ENCODE measurements around the gene EIF4B. TPM values are rescaled to one million over a fixed set of nuclear protein-coding genes. Genes with fewer than 3 reads are reported as not detected.

Gene EIF4B
- total RNA-seq, 1 experiment from 2014 or later: 445 TPM

- Mint-ChIP-seq H3K36me3 (ENCODE audit: insufficient read depth, unreplicated experiment) (no peaks in the 10 kb centered on the region), H3K27ac (ENCODE audit: unreplicated experiment) (no peak overlapping the region), H3K4me3 (ENCODE audit: unreplicated experiment) (no peak overlapping the region), H3K27me3 (ENCODE audit: insufficient read depth, unreplicated experiment) (no peaks in the 10 kb centered on the region), H3K4me1 (ENCODE audit: low read depth, unreplicated experiment) (peaks cover 13% of the 10 kb centered on the region), H3K9me3 (ENCODE audit: unreplicated experiment) (no peaks in the 10 kb centered on the region)
- Histone ChIP-seq H3K36me3 (ENCODE audit: control insufficient read depth, insufficient read depth, low read length) (no peaks in the 10 kb centered on the region; the same call in 1 of the 2 replicates), H3K4me3 (ENCODE audit: low read depth, low read length) (no peak overlapping the region), H3K9me3 (no peaks in the 10 kb centered on the region), H3K27me3 (replicated peaks; ENCODE audit: control insufficient read depth, insufficient read depth, low read length) (no peaks in the 10 kb centered on the region), H3K4me1 (peaks cover 6% of the 10 kb centered on the region)
- no peak for DNase-seq
- TF ChIP-seq, protein P1, sequence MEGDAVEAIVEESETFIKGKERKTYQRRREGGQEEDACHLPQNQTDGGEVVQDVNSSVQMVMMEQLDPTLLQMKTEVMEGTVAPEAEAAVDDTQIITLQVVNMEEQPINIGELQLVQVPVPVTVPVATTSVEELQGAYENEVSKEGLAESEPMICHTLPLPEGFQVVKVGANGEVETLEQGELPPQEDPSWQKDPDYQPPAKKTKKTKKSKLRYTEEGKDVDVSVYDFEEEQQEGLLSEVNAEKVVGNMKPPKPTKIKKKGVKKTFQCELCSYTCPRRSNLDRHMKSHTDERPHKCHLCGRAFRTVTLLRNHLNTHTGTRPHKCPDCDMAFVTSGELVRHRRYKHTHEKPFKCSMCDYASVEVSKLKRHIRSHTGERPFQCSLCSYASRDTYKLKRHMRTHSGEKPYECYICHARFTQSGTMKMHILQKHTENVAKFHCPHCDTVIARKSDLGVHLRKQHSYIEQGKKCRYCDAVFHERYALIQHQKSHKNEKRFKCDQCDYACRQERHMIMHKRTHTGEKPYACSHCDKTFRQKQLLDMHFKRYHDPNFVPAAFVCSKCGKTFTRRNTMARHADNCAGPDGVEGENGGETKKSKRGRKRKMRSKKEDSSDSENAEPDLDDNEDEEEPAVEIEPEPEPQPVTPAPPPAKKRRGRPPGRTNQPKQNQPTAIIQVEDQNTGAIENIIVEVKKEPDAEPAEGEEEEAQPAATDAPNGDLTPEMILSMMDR (IDR thresholded peaks at IDR 0.05; ENCODE audit: insufficient read depth in 1 of 2, low read depth in 1 of 2, low read length in 1 of 2, severe bottlenecking in 1 of 2, unreplicated experiment in 1 of 2): no peak
- ChIA-PET POLR2A (interaction anchor here (0.6 kb wide), 2 partner anchors 27 to 112 kb away, joined by 3 read pairs; partner anchors contain the start of gene IGFBP6), CTCF (interaction anchor here (0.6 to 0.7 kb wide), 2 partner anchors 28 to 227 kb away, joined by 3 to 4 read pairs; no protein-coding TSS in a partner anchor)
- no TSS peak for BruUV-seq (replicated peaks)
- intact Hi-C loops (cut with micrococcal nuclease; ENCODE audit: unreplicated experiment): no loop called here
Measured at GRCh38 chr12:53070877-53071492, 64.7 kb downstream of the EIF4B start.

DNA sequence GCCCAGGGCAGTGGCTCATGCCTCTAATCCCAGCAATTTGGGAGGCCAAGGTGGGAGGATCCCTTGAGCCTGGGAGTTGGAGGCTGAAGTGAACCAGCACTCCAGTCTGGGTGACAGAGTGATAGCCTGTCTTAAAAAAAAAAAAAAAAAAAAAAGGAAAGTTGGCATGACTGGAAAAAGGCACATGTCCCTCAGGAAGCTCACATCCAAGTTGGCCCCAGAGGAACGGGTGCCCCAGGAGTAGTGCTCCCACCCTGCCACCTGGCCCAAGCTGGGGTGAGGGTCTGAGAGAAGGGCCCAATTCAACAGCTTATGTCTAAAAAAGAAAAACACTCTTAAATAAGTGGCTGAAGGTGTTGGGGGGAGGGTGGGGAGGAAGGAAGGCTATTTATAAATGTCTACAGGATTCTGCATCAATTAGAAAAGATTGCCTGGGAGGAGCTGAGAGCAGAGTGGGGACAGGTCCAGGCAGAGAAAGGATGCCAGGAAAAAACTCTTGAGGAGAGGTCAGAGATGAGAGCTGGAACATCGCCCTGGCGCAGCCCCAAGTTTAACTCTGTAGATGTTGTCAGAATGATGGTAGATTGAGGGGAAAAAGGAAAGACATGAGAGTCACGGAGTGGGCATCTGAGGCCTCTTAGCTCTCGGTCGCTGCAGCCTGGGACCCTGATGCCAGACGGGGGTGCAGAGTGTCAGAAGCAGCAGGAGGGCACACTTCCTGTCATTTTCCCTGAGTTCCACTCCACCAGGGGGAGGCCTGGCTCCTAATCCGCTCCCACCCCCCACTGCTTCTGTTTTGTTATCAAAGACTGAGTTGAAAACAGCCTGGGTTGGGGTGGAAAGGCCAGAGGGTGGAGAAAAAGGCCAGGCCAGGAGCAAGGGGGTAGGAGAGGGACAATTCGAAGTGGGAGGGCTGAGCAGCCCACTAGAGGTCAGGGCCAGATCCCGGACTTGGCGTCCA is 65.6 kb downstream of the EIF4B start:
- H3K4me3 Mint-ChIP-seq (ENCODE audit: unreplicated experiment): no peak overlapping the region

GRCh38 chr12:53073881-53074280 is 67.6 kb downstream of the EIF4B start:
- Histone ChIP-seq H3K9me3 (no peaks in the 10 kb centered on the region), H3K36me3 (ENCODE audit: control insufficient read depth, insufficient read depth, low read length) (no peaks in the 10 kb centered on the region; the same call in 1 of the 2 replicates), H3K27me3 (replicated peaks; ENCODE audit: control insufficient read depth, insufficient read depth, low read length) (no peaks in the 10 kb centered on the region), H3K4me3 (ENCODE audit: low read depth, low read length) (no peak overlapping the region), H3K4me1 (peaks cover 4% of the 10 kb centered on the region; the same call in 1 of the 2 replicates)
- TF ChIP-seq, protein P1 (IDR thresholded peaks at IDR 0.05; ENCODE audit: insufficient read depth in 1 of 2, low read depth in 1 of 2, low read length in 1 of 2, severe bottlenecking in 1 of 2, unreplicated experiment in 1 of 2): no peak
- H3K9me3 Mint-ChIP-seq (ENCODE audit: unreplicated experiment): no peaks in the 10 kb centered on the region
- CTCF ChIA-PET: no interaction called here
- no peak overlapping the region for H3K4me3 Mint-ChIP-seq (ENCODE audit: unreplicated experiment)
- DNase-seq: no peak
- POLR2A ChIA-PET: no interaction called here
- peaks cover 6% of the 10 kb centered on the region for H3K36me3 Mint-ChIP-seq (ENCODE audit: insufficient read depth, unreplicated experiment)
- no TSS peak for BruUV-seq (replicated peaks)
- intact Hi-C loops (cut with micrococcal nuclease; ENCODE audit: unreplicated experiment): no loop called here
- no peak overlapping the region for H3K27ac Mint-ChIP-seq (ENCODE audit: unreplicated experiment)
- no peaks in the 10 kb centered on the region for H3K27me3 Mint-ChIP-seq (ENCODE audit: insufficient read depth, unreplicated experiment)
- H3K4me1 Mint-ChIP-seq (ENCODE audit: low read depth, unreplicated experiment): peaks cover 8% of the 10 kb centered on the region

More for the DNA sequence above, 65.6 kb downstream of the EIF4B start:
- Mint-ChIP-seq H3K27ac (ENCODE audit: unreplicated experiment) (no peak overlapping the region), H3K36me3 (ENCODE audit: insufficient read depth, unreplicated experiment) (no peaks in the 10 kb centered on the region), H3K27me3 (ENCODE audit: insufficient read depth, unreplicated experiment) (no peaks in the 10 kb centered on the region), H3K4me1 (ENCODE audit: low read depth, unreplicated experiment) (peaks cover 8% of the 10 kb centered on the region), H3K9me3 (ENCODE audit: unreplicated experiment) (no peaks in the 10 kb centered on the region)
- no peak overlapping the region for H3K4me3 ChIP-seq (ENCODE audit: low read depth, low read length)
- H3K27me3 ChIP-seq (replicated peaks; ENCODE audit: control insufficient read depth, insufficient read depth, low read length): no peaks in the 10 kb centered on the region
- no TSS peak for BruUV-seq (replicated peaks)
- DNase-seq: no peak
- CTCF ChIA-PET: interaction anchor here (0.6 to 0.7 kb wide), 2 partner anchors 27 to 46 kb away, joined by 3 read pairs; no protein-coding TSS in a partner anchor
- intact Hi-C loops (cut with micrococcal nuclease; ENCODE audit: unreplicated experiment): no loop called here
- POLR2A ChIA-PET: interaction anchor here (0.6 kb wide), 1 partner anchor 111 kb away, joined by 3 read pairs; no protein-coding TSS in a partner anchor
- no peaks in the 10 kb centered on the region for H3K4me1 ChIP-seq
- TF ChIP-seq, protein P1 (IDR thresholded peaks at IDR 0.05; ENCODE audit: insufficient read depth in 1 of 2, low read depth in 1 of 2, low read length in 1 of 2, severe bottlenecking in 1 of 2, unreplicated experiment in 1 of 2): no peak
- H3K9me3 ChIP-seq: no peaks in the 10 kb centered on the region
- H3K36me3 ChIP-seq (ENCODE audit: control insufficient read depth, insufficient read depth, low read length): no peaks in the 10 kb centered on the region; the same call in 1 of the 2 replicates
